Mesodermal cell (in vitro differentiated cells): ENCODE results near the gene PDCL2.
"Not testable (repeated sequence)": the region's sequence is repeated elsewhere in the genome, so short reads cannot be mapped to it uniquely, and the experiment has no call there.

Source experiments
- H3K27ac ChIP-seq: 2 replicates; pipeline ENCODE4 v1.7.0; 2013; ENCODE audit warnings: mild to moderate bottlenecking, low read depth, low read length, moderate library complexity; ENCODE audit not compliant: severe bottlenecking
- H3K36me3 ChIP-seq: 2 replicates; pipeline ENCODE4 v1.7.1; 2013; ENCODE audit warnings: mild to moderate bottlenecking, low read length, moderate library complexity; ENCODE audit not compliant: control insufficient read depth, insufficient read depth
- H3K4me1 ChIP-seq: one replicate; pipeline ENCODE4 v1.7.1; 2013; ENCODE audit warnings: mild to moderate bottlenecking, low read length; ENCODE audit not compliant: insufficient read depth, control insufficient read depth, poor library complexity, severe bottlenecking
- H3K4me3 ChIP-seq: 2 replicates; pipeline ENCODE4 v1.7.0; 2013; ENCODE audit warnings: low read length, control low read depth, mild to moderate bottlenecking; ENCODE audit not compliant: insufficient read depth, poor library complexity, severe bottlenecking; ENCODE audit errors: extremely low read depth
- H3K9me3 ChIP-seq: 2 replicates; pipeline ENCODE4 v1.7.1; 2013; ENCODE audit warnings: mild to moderate bottlenecking, low read length, moderate library complexity; ENCODE audit not compliant: control insufficient read depth
- WGBS, 2 experiments: methylation state at CpG; one replicate each; pipeline ENCODE4 v1.1.5; 2013; ENCODE audit warnings: missing lambda C conversion rate in 2 of 2; ENCODE audit not compliant: insufficient coverage in 2 of 2; 5-methylcytosine and 5-hydroxymethylcytosine counted together

The PDCL2 gene

DNA sequence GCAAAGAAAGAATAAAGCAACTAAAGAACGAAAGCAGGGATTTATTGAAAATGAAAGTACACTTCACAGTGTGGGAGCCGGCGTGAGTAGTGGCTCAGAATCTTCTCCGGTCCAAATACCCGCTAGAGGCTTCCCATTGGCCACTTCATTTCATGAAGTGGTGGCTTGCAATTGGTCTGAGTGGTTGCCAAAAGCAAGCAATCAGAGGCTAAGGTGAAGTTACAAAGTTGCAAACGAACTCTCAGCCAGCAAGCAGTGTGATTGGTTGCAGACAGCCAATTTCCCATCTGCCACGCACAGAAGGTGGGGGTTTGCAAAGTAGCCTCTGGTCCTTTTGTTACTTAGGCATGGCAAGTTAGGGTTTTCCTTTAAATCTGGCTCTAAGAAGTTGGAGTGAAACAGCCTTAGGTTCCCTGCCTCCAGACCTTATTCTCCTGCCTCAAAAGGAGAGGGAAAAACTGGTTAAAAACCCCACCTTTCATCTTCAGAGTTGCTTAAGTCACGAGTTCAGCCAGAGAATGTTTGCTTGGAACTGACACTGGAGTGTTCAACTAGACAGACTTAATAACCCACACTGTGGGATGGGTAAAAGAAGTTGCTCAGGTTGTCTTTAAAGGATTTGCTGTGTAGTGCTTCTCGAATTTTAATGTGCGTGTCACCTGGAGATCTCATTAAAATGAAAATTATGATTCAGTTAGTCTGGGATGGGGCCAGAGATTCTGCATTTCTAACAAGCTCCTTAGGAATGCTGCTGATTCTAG is 38.4 kb downstream of the PDCL2 start:
- no peak overlapping the region for H3K27ac ChIP-seq
- no peaks in the 10 kb centered on the region for H3K9me3 ChIP-seq
- H3K4me1 ChIP-seq = no peaks in the 10 kb centered on the region
- H3K4me3 ChIP-seq = no peak overlapping the region
- WGBS, 2 experiments = 83 to 90% methylated on average over 6 to 7 of the region's 10 CpGs
- H3K36me3 ChIP-seq = no peaks in the 10 kb centered on the region

DNA sequence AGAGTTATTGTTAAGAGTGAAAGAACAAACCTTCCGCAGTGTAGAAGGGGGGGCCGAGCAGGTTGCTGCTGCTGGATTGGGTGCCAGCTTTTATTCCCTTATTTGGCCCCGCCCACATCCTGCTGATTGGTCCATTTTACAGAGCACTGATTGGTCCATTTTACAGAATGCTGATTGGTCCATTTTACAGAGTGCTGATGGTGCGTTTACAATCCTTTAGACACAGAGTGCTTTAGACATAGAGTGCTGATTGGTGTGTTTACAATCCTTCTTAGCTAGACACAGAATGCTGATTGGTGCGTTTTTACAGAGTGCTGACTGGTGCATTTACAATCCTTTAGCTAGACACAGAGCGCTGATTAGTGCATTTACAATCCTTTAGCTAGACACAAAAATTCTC is 40.1 kb downstream of the PDCL2 start:
- not testable (repeated sequence) for H3K27ac ChIP-seq, H3K9me3 ChIP-seq, H3K4me3 ChIP-seq, H3K36me3 ChIP-seq, H3K4me1 ChIP-seq
- 89 to 95% methylated on average over 3 to 4 of the region's 6 CpGs for WGBS, 2 experiments

DNA sequence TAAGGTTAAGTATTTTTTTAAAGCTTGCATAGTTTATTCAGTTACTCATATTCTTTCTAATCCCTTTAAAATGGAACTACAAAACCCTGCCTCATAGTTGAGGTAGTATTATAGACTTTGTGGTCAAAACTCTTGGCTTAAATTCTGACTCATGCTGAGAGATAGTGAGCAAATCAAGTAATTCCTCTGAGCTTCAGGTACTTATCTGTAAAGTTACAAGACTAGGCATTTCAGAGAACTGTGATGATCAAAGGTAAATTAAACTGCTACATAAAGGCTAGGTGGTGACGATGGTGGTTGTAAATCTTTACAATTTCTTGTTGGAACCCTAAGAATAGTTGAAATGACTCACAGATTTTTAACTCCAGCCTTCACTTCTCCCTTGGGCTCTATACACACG is 42.2 kb downstream of the PDCL2 start:
- Histone ChIP-seq H3K9me3 (no peaks in the 10 kb centered on the region), H3K4me3 (no peak overlapping the region), H3K27ac (no peak overlapping the region), H3K4me1 (no peaks in the 10 kb centered on the region), H3K36me3 (no peaks in the 10 kb centered on the region)
- 100% methylated on average over 1 of the region's 2 CpGs; no CpG with 5 or more reads in 1 of the 2 experiments for whole genome bisulfite sequencing, 2 experiments

GRCh38 chr4:55547918-55548317 is 44.1 kb downstream of the PDCL2 start:
- peak overlapping the region; percentile 93 for H3K27ac ChIP-seq
- peaks cover 4% of the 10 kb centered on the region for H3K4me1 ChIP-seq
- no peaks in the 10 kb centered on the region for H3K36me3 ChIP-seq
- H3K9me3 ChIP-seq = no peaks in the 10 kb centered on the region
- H3K4me3 ChIP-seq = peak overlapping the region; percentile 80
- 69 to 74% methylated on average over 3 of the region's 4 CpGs for WGBS, 2 experiments

- peaks cover 4% of the 10 kb centered on the region for H3K4me1 ChIP-seq
- no peaks in the 10 kb centered on the region for H3K9me3 ChIP-seq
- H3K4me3 ChIP-seq = peak overlapping the region; percentile 80
- peak overlapping the region; percentile 93 for H3K27ac ChIP-seq
- no peaks in the 10 kb centered on the region for H3K36me3 ChIP-seq
- 0% methylated on average over 2 to 5 of the region's 10 CpGs for WGBS, 2 experiments
Measured at GRCh38 chr4:55547466-55547770, 44.6 kb downstream of the PDCL2 start.

DNA sequence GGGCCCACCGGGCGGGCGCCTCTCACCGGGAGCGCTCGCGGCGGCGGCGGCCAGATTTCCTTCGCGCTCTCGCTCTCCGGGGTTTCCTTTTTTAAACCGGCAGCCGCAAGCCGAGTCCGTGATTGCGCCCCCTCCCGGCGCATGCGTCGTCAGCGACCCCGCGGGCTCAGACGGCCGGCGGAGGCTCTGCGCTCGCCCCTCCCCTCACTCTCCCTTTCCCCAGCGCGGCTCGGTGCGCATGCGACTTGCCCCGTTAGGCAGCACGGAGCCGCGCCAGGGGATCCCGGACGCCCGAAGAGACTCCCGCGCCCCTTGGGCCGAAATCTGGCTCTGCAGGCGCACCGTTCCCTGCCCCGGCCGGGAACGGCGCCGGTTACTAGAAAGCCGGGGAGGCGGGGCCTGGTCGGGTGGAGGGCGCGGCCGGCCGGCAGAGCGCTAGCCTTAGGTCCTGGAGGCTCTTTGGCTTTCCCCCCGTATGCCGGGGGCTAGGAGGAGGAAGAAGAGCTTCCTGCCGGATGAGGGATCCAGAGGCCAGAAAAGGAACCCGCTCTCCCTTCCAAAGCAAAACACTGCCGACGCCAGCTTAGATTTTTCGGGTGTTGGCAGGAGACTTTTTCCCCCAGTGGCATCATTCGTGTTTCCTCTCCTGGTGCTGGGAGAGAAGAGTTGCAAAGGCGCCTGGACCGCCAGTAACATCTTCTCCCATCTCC is 45.1 kb downstream of the PDCL2 start, which contains the start of gene CLOCK:
CLOCK (minus strand) TSS at position 154 of the 710 bp plus-strand sequence. CDS start 64,124 bp downstream, outside the sequence.
- Histone ChIP-seq H3K9me3 (no peaks in the 10 kb centered on the region), H3K4me1 (peaks cover 4% of the 10 kb centered on the region), H3K36me3 (no peaks in the 10 kb centered on the region), H3K4me3 (peak within 1 kb of the TSS; percentile 80), H3K27ac (peak within 1 kb of the TSS; percentile 93)
- 0 to 1% methylated on average over 59 of the region's 71 CpGs for WGBS, 2 experiments

- peak overlapping the region; percentile 80 for H3K4me3 ChIP-seq
- H3K4me1 ChIP-seq = peaks cover 4% of the 10 kb centered on the region
- H3K9me3 ChIP-seq = no peaks in the 10 kb centered on the region
- H3K27ac ChIP-seq = peak overlapping the region; percentile 93
- WGBS, 2 experiments = 0% methylated on average over 1 to 8 of the region's 16 CpGs
- no peaks in the 10 kb centered on the region for H3K36me3 ChIP-seq
Measured at GRCh38 chr4:55546506-55546755, 45.6 kb downstream of the PDCL2 start.

DNA sequence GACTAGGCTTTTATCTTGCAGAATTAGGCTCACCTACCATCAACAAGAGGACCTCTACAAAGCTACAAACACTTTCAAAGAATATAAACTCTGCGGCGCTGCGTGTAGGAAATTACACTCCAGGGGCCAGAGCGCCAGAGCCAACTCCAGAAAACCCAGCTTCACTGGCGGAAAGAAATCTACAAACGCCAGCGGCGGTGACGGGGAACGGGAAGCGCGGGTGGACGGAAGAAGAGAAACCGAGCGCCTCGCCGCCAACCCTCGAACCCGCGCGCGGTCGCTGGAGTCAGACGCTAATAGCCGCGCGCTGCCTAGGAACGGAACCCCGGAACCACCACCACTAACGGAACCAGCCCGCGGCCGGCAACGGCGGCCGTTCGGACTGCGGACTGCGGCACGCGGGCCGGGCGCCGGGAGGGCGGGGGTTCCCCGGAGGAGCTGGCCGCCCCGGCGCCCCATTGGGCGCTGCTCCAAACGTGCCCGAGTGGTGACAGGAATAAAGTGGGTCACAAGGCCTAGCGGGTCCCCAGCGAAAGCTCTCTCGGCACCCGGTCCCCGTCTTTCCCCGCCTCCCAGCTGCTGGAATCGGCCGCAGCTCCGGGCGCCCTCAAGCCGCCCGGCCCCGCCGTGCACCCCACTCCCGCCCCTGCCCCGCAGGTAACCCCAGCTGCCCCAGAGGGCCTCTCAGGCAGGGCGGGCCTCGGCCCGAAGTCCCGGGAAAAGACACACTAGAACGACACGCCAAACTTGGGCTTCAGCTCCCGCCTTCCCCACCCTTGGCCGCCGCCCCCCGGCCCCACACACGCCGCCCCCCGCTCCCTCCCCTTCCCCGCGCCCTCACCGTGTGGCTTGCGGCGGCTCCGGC is 46.2 kb downstream of the PDCL2 start:
- Histone ChIP-seq H3K4me1 (peaks cover 4% of the 10 kb centered on the region), H3K36me3 (no peaks in the 10 kb centered on the region), H3K27ac (peak overlapping the region; percentile 93), H3K9me3 (no peaks in the 10 kb centered on the region), H3K4me3 (peak overlapping the region; percentile 80)
- 0% methylated on average over 42 to 67 of the region's 87 CpGs for WGBS, 2 experiments

DNA sequence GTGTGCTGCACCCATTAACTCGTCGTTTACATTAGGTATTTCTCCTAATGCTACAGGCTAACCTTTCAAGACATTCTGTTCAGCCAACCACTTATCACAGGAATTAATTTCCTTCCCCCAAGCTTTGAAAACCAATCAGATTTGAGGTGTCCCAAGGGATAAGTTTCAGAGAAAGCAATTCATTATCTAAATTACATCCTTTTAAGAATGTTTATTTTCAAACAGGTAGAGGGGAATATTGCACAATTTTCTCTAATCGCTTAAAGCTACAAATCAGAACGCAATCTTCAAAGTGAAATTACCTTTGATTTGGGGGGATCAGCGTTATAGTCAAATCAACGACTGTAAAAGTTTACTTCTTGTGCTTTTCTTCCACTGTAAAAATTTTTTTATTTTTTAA is 46.9 kb downstream of the PDCL2 start:
- peak overlapping the region; percentile 93 for H3K27ac ChIP-seq
- WGBS, 2 experiments = 0% methylated on average over 2 of the region's 6 CpGs
- H3K4me1 ChIP-seq = peaks cover 4% of the 10 kb centered on the region
- H3K36me3 ChIP-seq = peaks cover 5% of the 10 kb centered on the region
- H3K9me3 ChIP-seq = no peaks in the 10 kb centered on the region
- H3K4me3 ChIP-seq = peak overlapping the region; percentile 80

- no peak overlapping the region for H3K27ac ChIP-seq
- peaks cover 12% of the 10 kb centered on the region for H3K36me3 ChIP-seq
- H3K9me3 ChIP-seq = no peaks in the 10 kb centered on the region
- H3K4me1 ChIP-seq = peaks cover 4% of the 10 kb centered on the region
- no peak overlapping the region for H3K4me3 ChIP-seq
Measured at GRCh38 chr4:55543858-55544257, 48.2 kb downstream of the PDCL2 start.
